ENCODE results near the gene TMEM35A. TPM values are rescaled to one million over a fixed set of nuclear protein-coding genes. Genes with fewer than 3 reads are reported as not detected.

TMEM35A gene
- total and polyA plus RNA-seq, 7 donors, result 0.08 to 0.28 (median 0.16) TPM; not detected in 1

GRCh38 chrX:101136235-101136634 is 57.6 kb downstream of the TMEM35A start:
- DNase-seq (no peak), ATAC-seq (no peak)
- intact Hi-C loops (cut with DNase I), result no loop called here
- no peak overlapping the region for H3K4me3 ChIP-seq
- no peaks in the 10 kb centered on the region for H3K27me3 ChIP-seq (ENCODE audit: insufficient read depth in 3 of 3, low read length in 2 of 3)
- no peak overlapping the region for H3K27ac ChIP-seq
- no peaks in the 10 kb centered on the region for H3K4me1 ChIP-seq
- no peaks in the 10 kb centered on the region for H3K36me3 ChIP-seq (ENCODE audit: insufficient read depth in 1 of 2, low read depth in 1 of 2)
- TF ChIP-seq CTCF (IDR thresholded peaks at IDR 0.05), result no peak
- 69 to 87% (median 86%) methylated on average over 2 of the region's 2 CpGs for WGBS, 3 donors
- H3K9me3 ChIP-seq, result no peaks in the 10 kb centered on the region

Other genes with a start within 250 kb of the TMEM35A start
- not detected for gene NOX1, start 204.5 kb upstream of the TMEM35A start, total RNA-seq
- not detected for gene NOX1, start 204.5 kb upstream of the TMEM35A start, polyA plus RNA-seq
- under 1 TPM in 3 of 4 donors, not detected in 1; 0.08 to 0.28 (median 0.09) TPM for gene XKRX, start 150.0 kb upstream of the TMEM35A start, total RNA-seq
- gene XKRX, start 150.0 kb upstream of the TMEM35A start, polyA plus RNA-seq, result under 1 TPM in 2 of 3 donors, not detected in 1; 0.05 to 0.26 TPM
- gene ARL13A, start 109.2 kb upstream of the TMEM35A start, total RNA-seq, result not detected
- gene ARL13A, start 109.2 kb upstream of the TMEM35A start, polyA plus RNA-seq, result not detected
- gene TRMT2B, start 26.8 kb upstream of the TMEM35A start, total RNA-seq, result 10 to 100 TPM; 10.5 to 19.5 (median 13.3) TPM
- gene TRMT2B, start 26.8 kb upstream of the TMEM35A start, polyA plus RNA-seq, result 10 to 100 TPM in 1 of 3 donors, 1 to 10 TPM in 2; 7.2 to 27.0 (median 9.1) TPM
- gene CENPI, start 19.3 kb downstream of the TMEM35A start, total RNA-seq, result under 1 TPM; 0.10 to 0.34 (median 0.25) TPM
- under 1 TPM in 2 of 3 donors, not detected in 1; 0.35 to 0.39 TPM for gene CENPI, start 19.3 kb downstream of the TMEM35A start, polyA plus RNA-seq
- under 1 TPM; 0.02 to 0.06 (median 0.03) TPM for gene DRP2, start 140.9 kb downstream of the TMEM35A start, total RNA-seq
- gene DRP2, start 140.9 kb downstream of the TMEM35A start, polyA plus RNA-seq, result under 1 TPM; 0.07 to 0.09 (median 0.08) TPM
- not detected for gene TAF7L, start 212.5 kb downstream of the TMEM35A start, total RNA-seq
- under 1 TPM in 1 of 3 donors, not detected in 2; 0.04 TPM for gene TAF7L, start 212.5 kb downstream of the TMEM35A start, polyA plus RNA-seq